Hepatic stellate cell (primary cell): ENCODE results near the gene SOX9.
A peak's percentile ranks its signal among the peaks of the same experiment; 100 is the strongest.

ENCODE experiments used
- DNase-seq: peaks from one replicate; pipeline ENCODE4 v3.0.0; 2011; ENCODE audit warnings: low spot score

SOX9 gene

DNA sequence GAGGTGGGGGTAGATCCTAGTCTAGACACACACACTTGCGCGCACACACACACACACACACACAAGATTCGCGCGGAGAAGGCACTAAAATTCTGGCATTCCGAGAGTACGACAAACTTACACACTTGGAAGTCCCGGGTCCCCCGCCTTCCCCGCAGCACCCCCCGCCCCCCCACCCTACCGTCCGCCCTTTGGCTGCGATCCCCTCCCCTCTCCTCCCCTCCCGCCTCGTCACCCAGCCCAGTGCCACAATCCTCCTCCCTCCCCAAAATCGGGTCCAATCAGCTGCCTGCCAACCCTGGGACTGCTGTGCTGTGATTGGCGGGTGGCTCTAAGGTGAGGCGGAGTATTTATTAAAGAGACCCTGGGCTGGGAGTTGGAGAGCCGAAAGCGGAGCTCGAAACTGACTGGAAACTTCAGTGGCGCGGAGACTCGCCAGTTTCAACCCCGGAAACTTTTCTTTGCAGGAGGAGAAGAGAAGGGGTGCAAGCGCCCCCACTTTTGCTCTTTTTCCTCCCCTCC is at the start of gene SOX9:
TSS of gene SOX9 (plus strand) at position 379 of the 522 bp plus-strand sequence. CDS start 372 bp downstream, outside the sequence.
- peak; percentile 99 for DNase-seq

DNA sequence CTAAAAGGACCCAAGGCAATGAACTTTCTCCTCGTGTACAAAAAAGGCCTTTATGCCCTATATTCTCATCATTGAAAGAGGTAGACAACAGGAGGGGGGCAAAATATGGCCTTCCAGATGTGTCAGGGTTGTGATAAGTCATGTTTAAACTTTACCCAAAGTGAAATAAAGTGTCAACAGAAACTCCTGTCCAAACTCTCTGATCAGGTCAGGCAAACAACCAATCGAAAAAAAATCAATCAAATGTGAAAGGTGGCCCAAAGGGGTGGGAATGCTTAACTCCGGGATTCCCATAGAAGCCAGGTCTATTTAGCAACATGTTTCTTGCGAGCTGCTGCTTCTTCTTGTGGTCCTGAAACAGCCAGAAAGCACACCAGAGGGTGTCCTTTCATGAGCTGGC is 49.5 kb upstream of the SOX9 start:
- no peak for DNase-seq

DNA sequence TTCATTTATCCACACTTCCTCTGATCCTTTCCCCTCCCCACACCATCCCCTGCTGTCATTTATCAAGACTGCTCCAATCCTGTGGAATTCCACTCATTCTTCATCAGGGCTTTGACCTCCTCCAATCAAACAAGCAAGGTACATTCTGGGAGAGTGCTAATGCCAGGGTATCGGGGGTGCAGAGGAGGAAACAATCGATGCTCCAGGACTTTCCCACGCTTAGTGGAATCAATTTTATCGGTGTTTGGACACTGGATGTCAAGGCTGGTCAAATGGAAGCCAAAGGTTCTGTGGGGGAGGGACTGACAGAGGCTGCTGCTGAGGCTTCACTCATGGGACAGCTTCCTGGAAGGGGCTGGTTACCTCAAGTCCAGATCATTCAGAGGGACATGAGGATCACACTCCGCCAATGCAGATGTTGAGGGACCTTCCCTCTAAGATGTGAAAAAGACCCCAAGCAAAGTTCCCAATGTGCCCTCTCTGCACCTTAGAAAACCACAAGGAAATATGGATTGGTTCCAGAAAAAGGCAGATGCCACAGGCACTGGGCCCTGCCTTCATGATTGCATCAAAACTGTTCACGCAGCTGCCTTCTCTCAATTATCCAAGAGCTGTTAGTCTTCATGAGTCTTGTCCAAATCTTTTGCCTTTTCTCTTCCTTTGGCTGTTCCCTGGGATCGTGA is 44.7 kb upstream of the SOX9 start:
- DNase-seq, result no peak

DNA sequence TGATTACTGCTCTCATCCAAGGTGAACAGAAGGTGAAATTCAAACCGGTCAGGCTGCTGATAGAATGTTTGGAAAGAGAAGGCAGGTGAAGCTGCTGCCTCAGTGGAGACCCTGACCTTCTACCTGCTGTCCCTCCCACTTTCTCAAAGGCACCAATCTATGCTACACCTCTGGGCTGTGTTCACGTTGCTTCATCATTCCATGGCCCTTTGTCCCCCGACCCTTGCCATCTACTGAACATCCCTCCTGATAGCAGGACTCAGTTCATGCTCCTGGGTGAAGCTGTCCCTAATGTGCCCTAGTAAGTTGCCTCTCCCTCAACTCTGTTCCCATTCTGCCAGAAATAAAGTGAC is 44.2 kb upstream of the SOX9 start:
- DNase-seq, result no peak

DNA sequence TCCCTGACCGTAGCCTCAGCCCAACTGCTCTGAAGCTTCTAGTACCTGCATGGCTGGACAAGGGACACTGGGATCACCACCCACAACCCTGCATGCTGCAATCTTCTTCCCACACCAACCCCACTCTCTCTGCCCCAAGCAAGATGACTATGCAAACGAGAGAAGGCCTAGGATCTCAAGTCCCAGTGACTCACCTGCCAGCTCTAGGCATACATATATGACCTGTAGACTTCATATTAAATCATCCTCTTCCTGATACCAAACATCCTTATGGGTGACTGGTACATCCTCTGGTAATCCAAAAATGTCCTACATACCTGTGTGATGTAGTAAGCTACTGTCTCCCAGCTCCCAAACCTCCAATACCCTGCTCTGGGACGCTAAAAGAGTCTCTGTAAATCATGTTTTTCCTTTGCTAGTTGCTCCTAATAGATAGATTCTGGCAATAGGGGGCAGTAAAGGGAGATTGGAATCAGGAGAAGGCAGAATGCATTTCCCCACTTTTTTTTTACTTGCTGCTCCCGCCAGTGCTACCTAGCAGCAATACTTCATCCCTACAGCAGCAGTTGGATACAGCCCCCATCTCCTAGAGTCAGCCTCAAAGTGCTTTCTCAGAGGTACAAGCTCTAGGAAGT is 43.4 kb upstream of the SOX9 start:
- no peak for DNase-seq

DNA sequence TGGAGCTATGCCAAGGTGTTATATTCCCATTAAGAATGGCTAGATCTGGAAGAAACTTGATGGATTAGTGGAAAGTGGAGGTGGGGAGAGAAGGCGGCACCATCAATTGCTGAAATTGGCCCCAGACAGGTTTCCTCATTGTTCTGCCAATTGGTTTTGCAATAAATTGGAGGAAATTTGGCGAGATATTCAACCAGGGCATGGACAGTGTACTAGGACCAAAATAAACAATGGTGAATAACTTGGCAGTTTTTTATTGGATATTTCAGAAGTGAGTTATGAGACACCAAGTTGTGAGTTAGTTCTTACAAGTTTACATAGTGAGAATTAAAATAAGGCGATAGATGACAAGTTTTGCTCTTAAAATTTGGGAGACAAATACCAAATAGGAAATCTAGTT is 41.1 kb upstream of the SOX9 start:
- DNase-seq, result no peak

DNA sequence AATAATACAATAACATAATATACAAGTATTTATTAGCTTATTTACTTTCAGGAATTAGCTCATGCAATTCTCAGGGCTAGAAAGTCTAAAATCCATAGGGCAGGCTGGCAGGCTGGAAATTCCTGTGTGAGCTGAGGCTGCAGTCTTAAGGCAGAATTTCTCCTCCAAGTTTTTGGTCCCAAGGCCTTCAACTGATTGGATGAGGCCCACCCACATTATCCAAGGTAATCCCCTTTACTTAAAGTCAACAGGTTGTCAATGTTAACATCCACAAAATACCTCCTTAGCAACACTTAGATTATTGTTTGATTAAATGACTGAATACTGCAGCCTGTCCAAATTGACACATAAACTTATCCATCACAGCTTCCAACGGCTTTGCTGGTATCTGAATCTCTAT is 32.9 kb upstream of the SOX9 start:
- no peak for DNase-seq

DNA sequence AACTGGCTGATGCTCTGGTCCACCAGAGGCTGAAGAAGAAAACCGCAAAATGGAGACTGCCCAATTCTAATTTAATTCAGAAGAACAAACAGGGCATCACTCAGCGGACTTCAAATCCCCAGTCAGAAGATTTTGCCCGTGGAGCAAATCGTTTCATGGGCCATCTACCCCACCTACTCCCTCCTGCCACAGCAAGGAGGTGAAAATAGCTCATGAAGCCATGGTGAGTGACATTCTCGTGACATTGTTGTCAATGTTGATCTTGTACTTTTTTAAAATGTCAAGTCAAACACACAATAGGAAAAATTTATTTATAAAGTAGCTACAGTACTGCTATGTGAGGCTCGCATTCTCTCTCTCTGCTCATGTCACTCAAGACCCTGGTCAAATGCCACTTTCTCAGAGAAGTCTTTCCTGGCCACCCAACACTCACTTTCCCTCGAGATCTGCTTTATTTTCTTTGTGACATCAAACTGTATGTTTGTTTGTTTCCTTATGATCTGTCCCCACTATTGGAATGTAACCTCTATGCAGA is 31.3 kb upstream of the SOX9 start:
- no peak for DNase-seq

DNA sequence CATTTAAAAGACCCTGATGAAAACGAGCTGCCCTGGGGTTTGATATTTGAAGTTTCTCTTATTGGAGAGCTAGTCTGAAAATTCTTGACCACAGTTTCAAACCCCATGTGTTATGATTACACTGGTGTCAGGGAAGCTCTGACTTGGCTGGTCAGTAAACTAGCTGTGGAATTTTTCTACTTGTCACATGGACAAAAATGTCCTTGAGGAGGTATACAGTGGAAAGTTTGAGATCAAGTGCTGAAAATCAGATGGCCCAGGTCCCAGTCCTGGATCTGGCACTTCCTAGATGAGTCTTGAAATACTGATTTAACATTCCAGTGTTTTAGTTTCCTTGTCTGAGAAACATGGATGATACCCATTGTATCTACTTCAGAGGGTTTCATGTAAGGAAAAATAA is 30.7 kb upstream of the SOX9 start:
- DNase-seq, result no peak

DNA sequence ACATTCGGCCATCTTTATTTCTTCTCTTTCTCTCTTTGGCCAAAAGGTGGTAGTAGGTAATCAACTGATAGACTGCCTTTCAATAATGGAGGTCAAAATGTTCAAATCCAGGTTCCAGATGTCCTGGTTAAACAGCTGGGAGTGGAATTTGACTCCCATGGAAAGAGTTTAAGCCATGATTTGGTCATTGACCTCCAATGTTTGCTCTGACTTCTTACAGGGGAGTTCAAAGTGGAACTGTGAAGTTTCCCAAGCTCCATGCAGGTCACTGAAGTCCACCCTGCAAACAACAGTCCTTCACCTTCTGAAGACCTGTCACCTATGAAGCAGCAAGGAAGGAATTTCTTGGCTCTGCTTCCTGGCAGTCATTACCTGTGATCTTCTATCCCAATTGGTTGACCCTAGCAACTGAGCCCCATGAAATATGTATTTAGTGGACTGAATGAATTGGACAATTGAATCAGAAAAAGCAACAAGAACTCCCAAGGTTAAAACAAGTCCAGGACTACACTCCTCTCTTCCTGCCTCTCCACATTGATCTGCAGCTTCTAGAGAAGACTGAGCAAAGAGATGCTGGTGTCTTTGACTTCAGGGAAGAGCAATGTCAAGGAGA is 28.0 kb upstream of the SOX9 start:
- no peak for DNase-seq

DNA sequence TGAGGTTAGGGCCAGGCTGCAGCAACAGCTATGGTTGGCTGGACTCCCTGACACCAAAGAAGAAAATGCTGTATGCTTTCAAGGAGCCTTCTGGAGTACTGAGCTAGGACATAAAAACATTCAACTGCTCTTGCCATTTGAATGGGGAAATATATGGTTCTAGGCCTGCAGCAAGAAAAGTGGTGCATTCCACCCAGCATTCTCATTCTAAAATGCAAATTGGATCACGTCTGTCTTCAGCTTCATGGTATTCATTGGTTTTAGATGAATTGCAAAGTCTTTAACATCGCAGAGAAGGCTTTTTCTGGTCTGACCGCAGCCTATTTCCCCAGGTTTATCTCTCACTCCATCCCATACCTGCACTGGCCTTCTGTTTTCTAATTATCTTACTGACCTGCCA is 27.1 kb upstream of the SOX9 start:
- no peak for DNase-seq

DNA sequence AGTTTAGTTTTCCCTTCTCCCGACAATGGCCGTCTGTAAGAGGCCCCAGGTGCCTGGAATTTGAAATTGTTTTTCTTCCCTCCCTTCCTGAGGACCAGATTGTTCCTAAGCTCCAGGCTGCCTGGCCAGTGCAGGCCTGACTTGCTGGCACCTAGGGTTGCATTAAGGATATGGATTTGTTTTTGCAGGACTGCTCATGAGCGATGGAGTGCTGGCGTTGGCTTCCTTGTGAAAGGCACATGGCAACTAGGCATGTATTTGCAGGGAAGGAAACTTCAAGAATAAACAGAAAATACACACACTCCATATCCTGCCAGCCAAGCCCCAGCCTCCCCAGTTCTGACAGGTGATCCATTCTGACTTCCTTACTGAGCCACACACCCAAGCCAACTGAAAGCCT is 25.5 kb upstream of the SOX9 start:
- no peak for DNase-seq

DNA sequence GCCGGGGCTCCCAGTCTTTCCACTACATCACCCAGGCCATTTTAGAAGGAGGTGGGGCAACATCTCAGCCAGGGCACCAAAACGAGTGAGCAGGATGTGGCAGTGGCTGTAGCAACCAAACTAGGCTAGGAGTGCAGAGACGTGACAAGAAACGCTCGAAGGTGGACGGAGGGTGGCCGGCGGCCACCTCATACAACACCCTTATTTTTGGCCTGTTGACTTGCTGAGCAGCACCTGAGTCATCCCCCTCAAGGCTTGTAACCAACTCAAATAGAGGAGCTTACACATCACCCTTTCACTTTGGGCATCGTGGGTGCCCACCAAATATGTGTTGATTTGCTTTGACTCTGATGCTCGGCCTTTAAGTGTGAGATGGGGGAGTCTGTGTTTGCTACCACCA is 23.7 kb upstream of the SOX9 start:
- no peak for DNase-seq

DNA sequence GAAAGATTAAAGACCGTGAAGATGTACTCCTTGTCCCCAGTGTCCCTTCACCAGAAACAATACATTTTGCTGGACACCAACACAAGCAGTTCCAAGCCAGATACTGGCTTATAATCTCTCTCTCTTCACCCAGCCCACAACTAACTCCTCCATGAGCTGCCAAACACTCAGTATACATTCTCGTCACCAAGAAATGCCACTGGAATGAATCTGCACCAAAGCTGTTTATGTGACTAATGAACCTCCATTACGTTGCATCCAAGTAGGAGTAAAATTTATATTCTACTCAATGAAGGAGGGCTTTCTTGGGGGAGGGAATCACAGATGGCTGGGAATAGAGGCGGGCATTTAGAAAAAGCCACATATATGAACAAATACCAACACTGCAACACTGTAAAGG is 20.9 kb upstream of the SOX9 start:
- DNase-seq, result no peak

DNA sequence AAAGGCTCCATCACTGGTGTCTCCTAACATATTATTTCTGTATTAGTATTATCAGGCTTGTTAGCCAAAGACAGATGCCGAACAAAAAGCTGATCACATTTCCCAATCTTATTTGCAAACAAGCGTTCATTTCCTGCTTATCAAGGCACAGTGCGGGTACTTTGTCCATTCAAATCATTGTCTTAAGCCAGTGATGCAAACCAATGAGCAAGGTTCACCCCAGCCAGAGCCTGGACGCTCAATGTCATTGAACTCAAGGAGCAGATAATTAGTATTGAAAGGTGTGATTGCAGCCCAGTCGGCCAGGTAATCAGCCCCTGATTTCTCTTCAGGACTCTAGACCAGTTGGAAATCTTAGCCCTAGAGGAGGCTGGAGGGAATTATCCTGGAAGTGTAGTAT is 20.4 kb upstream of the SOX9 start:
- no peak for DNase-seq

DNA sequence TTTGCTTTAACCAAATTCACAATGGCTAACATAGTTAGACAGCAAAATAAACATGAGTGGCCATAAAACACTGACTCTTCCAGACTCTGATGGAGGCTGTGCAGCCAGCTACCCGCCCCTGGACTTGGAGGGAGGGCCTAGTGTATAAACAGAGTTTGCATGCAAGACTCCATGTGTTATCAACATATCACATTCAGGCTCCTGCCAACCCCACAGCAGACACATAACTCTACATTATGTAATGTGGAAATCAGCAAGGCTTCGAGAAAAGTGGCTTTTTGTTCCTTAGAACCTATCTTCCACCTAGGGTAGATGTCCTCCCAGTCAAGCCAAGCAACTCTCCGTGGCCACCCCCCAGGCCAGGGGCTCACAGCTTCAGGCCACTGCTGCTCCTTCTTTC is 19.3 kb upstream of the SOX9 start:
- no peak for DNase-seq

DNA sequence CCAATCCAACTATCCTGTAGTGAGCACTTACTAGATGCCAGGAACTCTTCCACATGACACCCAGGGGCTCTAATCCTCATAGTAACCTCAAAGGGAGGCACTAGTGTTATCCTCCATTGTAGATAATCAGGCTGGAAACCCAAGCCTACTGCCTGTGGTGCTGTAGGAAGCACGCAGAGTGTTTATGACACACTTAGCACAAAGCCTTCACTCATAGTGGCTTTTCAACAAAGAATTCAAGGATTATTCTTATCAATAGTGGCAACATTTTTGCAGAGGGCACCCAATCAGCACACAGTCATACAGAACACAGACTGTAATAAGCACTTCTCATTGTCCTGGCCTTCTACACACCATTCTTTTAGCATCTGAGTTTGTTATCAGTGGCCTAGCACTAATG is 18.5 kb upstream of the SOX9 start:
- no peak for DNase-seq

DNA sequence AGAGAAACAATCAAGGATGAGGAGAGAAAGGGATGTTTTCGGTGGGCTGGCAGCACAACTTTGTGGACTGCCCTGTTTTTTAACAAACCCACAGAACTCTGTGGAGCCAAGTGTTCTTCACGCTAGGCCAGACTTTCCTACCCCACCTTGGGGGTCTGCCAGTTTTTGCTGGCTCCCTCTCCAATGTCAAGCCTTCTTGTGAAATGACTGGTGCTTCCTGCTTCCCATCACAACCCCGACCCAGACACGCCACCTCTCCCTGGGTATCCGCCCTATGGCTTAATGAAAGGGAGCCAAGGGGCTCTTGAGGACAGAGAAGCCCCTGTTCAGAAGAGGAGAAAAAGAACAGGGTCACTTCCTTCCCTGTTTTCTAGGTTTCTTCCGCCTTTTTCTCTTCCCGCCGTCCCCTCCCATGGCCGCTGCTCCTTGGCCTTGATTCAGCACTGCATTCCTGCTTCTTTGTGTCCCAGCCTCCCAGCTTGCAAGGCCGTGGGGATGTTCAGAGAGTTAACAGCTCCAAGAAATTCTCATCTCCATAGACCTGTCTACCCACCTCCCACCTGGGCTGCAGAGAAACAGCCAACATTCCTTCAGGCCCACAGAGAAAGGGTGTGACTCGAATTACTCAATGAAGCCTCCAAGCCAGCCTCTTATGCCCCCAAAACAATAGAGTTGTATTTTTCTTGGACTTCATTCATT is 16.5 kb upstream of the SOX9 start:
- DNase-seq, result no peak

DNA sequence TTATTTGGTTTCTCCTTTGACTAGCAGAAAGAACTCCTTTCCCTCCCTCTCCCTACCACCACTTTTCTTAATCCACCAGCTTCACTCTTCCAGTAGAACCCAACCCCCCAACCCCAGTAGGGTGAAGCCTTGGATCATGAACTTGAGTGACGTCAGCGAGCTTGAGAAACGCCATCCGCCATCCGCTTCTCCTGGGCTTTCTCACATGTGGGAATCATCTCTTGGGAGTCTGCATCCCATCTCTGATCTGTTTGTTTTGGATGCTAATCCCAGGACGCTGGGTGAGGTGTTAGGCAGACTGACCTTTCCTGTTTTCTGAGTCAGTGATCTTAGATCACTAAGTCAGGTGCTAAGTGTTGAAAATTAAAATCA is 16.0 kb upstream of the SOX9 start:
- no peak for DNase-seq

DNA sequence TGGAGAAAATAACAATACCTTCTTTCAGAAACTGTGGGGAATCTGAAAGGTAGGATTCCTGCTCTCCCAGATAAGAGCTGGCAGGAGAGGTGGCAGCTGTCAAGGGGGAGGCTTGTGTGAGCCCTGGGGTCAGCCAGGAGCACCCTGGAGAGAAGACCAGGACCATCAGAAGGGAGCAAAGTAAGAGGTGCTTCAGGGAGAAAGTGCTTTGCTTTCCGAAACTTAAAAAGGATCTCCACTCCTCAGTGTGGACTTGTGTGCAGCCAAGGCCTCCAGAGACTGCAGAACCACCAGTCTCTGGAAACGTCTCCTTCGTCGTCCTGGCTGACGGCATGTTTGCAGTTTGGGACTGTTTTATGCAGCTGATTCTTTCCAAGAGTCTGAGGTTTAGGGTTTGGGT is 13.7 kb upstream of the SOX9 start:
- no peak for DNase-seq

DNA sequence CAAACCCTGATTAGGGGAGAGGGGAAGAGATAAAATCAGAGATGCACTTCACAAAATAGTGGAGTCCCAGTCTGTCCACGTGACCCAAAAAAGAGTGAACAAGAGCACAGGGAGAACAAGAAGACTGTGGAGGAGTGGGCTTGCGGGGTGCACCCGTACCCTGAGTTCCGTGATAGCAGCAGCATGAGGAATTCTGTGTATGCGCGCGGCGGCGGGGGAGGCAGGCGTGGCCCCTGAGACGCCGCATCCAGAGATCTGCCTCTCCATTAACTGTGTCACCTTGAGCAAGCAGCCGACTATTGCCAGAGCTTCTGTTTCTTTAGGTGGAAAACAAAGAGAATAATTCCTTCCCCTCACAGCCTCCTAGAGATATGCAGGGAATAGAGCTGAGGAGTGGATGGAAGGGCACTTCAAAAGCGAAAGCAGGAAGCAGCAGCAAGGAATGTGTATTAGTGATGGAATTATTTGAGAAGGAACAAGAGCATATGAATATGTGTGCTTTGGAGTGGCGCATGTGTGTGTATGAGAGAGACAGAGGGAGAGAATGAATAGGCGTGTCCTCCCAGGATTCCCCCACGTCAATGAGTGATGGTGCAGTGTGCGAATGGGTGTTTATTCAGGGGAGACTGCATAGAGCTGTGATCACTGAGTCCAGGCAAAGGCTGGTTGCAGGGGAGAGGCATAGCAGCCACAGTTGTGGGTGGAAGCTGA is 10.4 kb upstream of the SOX9 start:
- DNase-seq, result no peak

DNA sequence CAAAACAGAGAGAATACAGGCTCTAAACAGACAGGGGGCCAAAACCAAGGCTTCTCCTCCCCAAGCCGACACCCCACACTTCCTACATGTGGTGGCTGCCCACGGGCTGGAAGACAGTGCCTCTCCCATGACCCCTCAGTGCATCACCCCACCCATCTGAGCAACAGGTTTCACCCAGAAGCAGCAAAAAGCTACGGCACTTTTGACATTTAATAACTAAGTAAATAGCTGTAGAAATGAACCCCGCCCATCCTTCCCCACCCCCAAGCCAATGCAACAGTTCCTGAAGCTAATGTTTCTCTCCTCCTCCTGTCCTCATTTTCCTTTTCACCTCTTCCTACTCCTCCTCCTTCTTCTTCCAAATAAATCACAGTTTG is 9.9 kb upstream of the SOX9 start:
- no peak for DNase-seq
